Measurements from ENCODE around the gene ZNF547.

Gene ZNF547

DNA sequence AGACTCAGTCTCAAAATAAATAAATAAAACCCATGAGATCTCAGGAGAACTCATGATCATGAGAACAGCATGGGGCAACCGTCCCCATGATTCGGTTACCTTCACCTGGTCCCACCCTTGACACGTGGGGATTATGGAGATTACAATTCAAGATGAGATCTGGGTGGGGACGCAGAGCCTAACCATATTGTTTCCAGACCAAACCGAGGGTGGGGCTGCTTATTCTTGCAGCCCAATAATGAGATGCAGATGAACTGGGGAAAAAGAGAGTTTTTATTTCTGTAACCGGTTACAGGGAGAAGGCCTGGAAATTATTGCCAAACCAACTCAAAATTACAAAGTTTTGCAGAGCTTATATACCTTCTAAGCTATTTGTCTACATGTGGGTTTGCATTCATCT, 12.8 kb downstream of the ZNF547 start:
- no peak for DNase-seq (ENCODE audit: insufficient read length)
- TF ChIP-seq TAF1 (IDR thresholded peaks at IDR 0.05; ENCODE audit: borderline replicate concordance, low read depth, low read length) (no peak), POLR2A (IDR thresholded peaks at IDR 0.05; ENCODE audit: low read depth, low read length) (no peak), POLR2AphosphoS5 (IDR thresholded peaks at IDR 0.05; ENCODE audit: low read depth, low read length) (no peak)
- FAIRE-seq = no peak

DNA sequence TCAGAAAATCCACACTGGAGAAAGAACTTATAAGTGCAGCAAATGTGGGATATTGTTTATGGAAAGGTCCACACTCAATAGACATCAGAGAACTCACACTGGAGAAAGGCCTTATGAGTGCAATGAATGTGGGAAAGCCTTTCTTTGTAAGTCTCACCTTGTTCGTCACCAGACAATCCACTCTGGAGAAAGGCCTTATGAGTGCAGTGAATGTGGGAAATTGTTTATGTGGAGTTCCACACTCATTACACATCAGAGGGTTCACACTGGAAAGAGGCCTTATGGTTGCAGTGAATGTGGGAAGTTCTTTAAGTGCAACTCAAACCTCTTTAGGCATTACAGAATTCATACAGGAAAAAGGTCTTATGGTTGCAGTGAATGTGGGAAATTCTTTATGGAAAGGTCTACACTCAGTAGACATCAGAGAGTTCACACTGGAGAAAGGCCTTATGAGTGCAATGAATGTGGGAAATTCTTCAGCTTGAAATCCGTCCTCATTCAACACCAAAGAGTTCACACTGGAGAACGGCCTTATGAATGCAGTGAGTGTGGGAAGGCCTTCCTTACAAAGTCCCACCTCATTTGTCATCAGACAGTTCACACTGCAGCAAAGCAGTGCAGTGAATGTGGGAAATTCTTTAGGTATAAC, 14.3 kb downstream of the ZNF547 start:
- FAIRE-seq (no peak), DNase-seq (ENCODE audit: insufficient read length) (no peak)
- TF ChIP-seq TAF1 (IDR thresholded peaks at IDR 0.05; ENCODE audit: borderline replicate concordance, low read depth, low read length) = no peak
- TF ChIP-seq POLR2AphosphoS5 (IDR thresholded peaks at IDR 0.05; ENCODE audit: low read depth, low read length) = no peak
- TF ChIP-seq POLR2A (IDR thresholded peaks at IDR 0.05; ENCODE audit: low read depth, low read length) = no peak

GRCh38 chr19:57380923-57381322, 17.6 kb downstream of the ZNF547 start:
- no peak for FAIRE-seq
- DNase-seq (ENCODE audit: insufficient read length) = no peak
- TF ChIP-seq POLR2AphosphoS5 (IDR thresholded peaks at IDR 0.05; ENCODE audit: low read depth, low read length) (no peak), TAF1 (IDR thresholded peaks at IDR 0.05; ENCODE audit: borderline replicate concordance, low read depth, low read length) (no peak), POLR2A (IDR thresholded peaks at IDR 0.05; ENCODE audit: low read depth, low read length) (no peak)

- DNase-seq (ENCODE audit: insufficient read length) = no peak
- TF ChIP-seq TAF1 (IDR thresholded peaks at IDR 0.05; ENCODE audit: borderline replicate concordance, low read depth, low read length) (no peak), POLR2A (IDR thresholded peaks at IDR 0.05; ENCODE audit: low read depth, low read length) (no peak), POLR2AphosphoS5 (IDR thresholded peaks at IDR 0.05; ENCODE audit: low read depth, low read length) (no peak)
- no peak for FAIRE-seq
Observed at GRCh38 chr19:57382806-57383488, 19.6 kb downstream of the ZNF547 start.

GRCh38 chr19:57389194-57389729, 25.9 kb downstream of the ZNF547 start:
- FAIRE-seq = no peak

GRCh38 chr19:57389730-57390598, 26.6 kb downstream of the ZNF547 start, which contains the start of gene ZNF548:
TSS of gene ZNF548 (plus strand) at chr19:57389854. CDS start at chr19:57390100, 246 bp downstream.
- TF ChIP-seq POLR2AphosphoS5 (IDR thresholded peaks at IDR 0.05; ENCODE audit: low read depth, low read length) (peak; percentile 57; the same call in 1 of the 2 replicates), POLR2A (IDR thresholded peaks at IDR 0.05; ENCODE audit: low read depth, low read length) (peak; percentile 71; the same call in 1 of the 2 replicates), TAF1 (IDR thresholded peaks at IDR 0.05; ENCODE audit: borderline replicate concordance, low read depth, low read length) (no peak)
- DNase-seq (ENCODE audit: insufficient read length) (peak; percentile 71), FAIRE-seq (peak; percentile 99)

More at GRCh38 chr19:57389194-57389729, 25.9 kb downstream of the ZNF547 start:
- no peak for DNase-seq (ENCODE audit: insufficient read length)
- TF ChIP-seq POLR2AphosphoS5 (IDR thresholded peaks at IDR 0.05; ENCODE audit: low read depth, low read length) (no peak), POLR2A (IDR thresholded peaks at IDR 0.05; ENCODE audit: low read depth, low read length) (no peak)

DNA sequence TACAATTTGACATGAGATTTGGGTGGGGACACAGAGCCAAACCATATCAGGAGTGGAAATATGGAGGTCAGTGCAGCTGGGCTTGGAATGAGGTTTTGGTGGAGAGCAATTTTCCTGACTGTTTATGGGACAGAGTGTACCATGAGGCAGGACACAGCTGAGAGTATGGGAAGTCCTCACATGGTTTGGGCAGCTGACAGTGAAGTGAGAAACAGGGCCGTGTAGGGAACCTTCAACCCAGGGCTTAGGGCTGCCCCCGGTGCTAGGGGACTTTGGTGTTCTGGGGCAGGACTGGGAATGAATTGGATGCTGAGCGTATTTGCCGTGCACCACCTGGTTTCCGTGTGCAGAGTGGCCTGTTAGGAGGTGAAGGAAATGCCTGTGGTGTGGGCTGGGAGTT, 32.4 kb downstream of the ZNF547 start:
- TF ChIP-seq POLR2AphosphoS5 (IDR thresholded peaks at IDR 0.05; ENCODE audit: low read depth, low read length) (no peak), TAF1 (IDR thresholded peaks at IDR 0.05; ENCODE audit: borderline replicate concordance, low read depth, low read length) (no peak), POLR2A (IDR thresholded peaks at IDR 0.05; ENCODE audit: low read depth, low read length) (no peak)
- FAIRE-seq = no peak

DNA sequence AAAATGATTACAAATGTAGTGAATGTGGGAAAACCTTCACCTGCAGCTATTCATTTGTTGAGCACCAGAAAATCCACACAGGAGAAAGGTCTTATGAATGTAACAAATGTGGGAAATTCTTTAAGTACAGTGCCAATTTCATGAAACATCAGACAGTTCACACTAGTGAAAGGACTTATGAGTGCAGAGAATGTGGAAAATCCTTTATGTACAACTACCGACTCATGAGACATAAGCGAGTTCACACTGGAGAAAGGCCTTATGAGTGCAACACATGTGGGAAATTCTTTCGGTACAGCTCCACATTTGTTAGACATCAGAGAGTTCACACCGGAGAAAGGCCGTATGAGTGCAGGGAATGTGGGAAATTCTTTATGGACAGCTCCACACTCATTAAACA, 35.5 kb downstream of the ZNF547 start:
- TF ChIP-seq TAF1 (IDR thresholded peaks at IDR 0.05; ENCODE audit: borderline replicate concordance, low read depth, low read length) (no peak), POLR2A (IDR thresholded peaks at IDR 0.05; ENCODE audit: low read depth, low read length) (no peak), POLR2AphosphoS5 (IDR thresholded peaks at IDR 0.05; ENCODE audit: low read depth, low read length) (no peak)
- DNase-seq (ENCODE audit: insufficient read length) (no peak), FAIRE-seq (no peak)

More for the DNA sequence above, 32.4 kb downstream of the ZNF547 start:
- no peak for DNase-seq (ENCODE audit: insufficient read length)

DNA sequence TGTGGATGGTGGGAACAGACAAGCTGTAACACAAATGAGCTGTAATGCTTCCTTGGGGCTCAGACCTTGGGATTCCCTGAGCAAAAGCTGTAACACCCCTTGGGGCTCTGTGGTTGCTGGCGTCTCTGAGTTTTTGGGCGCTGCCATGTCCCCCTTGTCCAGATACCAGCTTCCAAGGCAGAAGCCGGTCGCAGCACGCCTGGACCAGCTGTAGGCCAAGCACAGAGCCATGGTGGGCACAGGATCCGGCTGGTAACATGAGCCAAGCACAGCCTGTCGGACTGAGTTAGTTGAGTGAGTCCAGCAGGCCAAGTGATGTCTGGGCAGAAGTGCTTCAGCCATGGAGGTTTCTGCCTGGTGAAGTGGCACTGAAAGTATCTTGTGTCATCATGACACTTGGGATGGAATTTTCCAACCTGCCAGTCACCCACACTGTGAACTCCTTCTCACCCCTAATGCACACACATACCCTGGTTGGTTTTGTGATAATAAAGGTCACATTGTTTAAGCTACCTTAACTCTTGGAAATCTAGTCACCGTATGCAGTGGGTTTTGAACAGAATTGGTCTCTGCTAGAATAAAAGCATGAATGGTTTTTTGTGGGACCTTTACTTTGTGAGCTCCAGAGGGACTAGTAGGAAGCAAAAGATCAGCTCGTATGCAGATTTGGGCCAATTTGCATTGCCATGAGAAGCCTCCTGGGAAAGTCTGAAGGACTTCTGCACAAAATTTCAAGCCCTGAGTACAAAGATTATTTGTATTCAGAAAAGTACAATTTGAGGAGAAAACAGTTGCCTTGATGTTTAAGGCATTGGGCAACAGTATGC, 40.6 kb downstream of the ZNF547 start:
- DNase-seq (ENCODE audit: insufficient read length) = no peak
- TF ChIP-seq TAF1 (IDR thresholded peaks at IDR 0.05; ENCODE audit: borderline replicate concordance, low read depth, low read length) = no peak
- TF ChIP-seq POLR2AphosphoS5 (IDR thresholded peaks at IDR 0.05; ENCODE audit: low read depth, low read length) = no peak
- TF ChIP-seq POLR2A (IDR thresholded peaks at IDR 0.05; ENCODE audit: low read depth, low read length) = no peak
- FAIRE-seq = no peak

- DNase-seq (ENCODE audit: insufficient read length) (peak; percentile 57), FAIRE-seq (peak; percentile 66)
- TF ChIP-seq TAF1 (IDR thresholded peaks at IDR 0.05; ENCODE audit: borderline replicate concordance, low read depth, low read length) (no peak), POLR2AphosphoS5 (IDR thresholded peaks at IDR 0.05; ENCODE audit: low read depth, low read length) (no peak), POLR2A (IDR thresholded peaks at IDR 0.05; ENCODE audit: low read depth, low read length) (no peak)
Observed at GRCh38 chr19:57406516-57407123, 43.3 kb downstream of the ZNF547 start.
